ENCODE data around the gene C1R.
A peak's percentile ranks its signal among the peaks of the same experiment; 100 is the strongest.

Gene C1R

GRCh38 chr12:7128681-7129286 is 36.5 kb upstream of the C1R start, which contains the start of gene RBP5:
TSS of gene RBP5 (minus strand) at chr12:7128889. CDS start at chr12:7128775, 114 bp downstream.
- TF ChIP-seq EZH2phosphoT487 (IDR thresholded peaks at IDR 0.05; ENCODE audit: low read depth) (no peak), CTCF (IDR thresholded peaks at IDR 0.05; ENCODE audit: low read depth, low read length) (no peak)
- H3K9me3 ChIP-seq (ENCODE audit: insufficient read depth, low read length): no peaks in the 10 kb centered on the region
- H3K36me3 ChIP-seq (replicated peaks; ENCODE audit: low read depth, low read length): no peaks in the 10 kb centered on the region
- peaks cover 7% of the 10 kb centered on the region for H3K27me3 ChIP-seq (ENCODE audit: low read depth, low read length)
- H3K4me1 ChIP-seq (ENCODE audit: low read length): peaks cover 9% of the 10 kb centered on the region; the same call in 1 of the 2 replicates
- H3K9ac ChIP-seq (ENCODE audit: low read length): peak within 1 kb of the TSS; percentile 65
- no peaks in the 10 kb centered on the region for H4K20me1 ChIP-seq (ENCODE audit: insufficient read depth, low read length)
- peak within 1 kb of the TSS; percentile 94 for H3K4me2 ChIP-seq (ENCODE audit: low read length)
- H3K79me2 ChIP-seq (ENCODE audit: low read length): no peaks in the 10 kb centered on the region
- H3K27ac ChIP-seq (ENCODE audit: low read length): no peak within 1 kb of the TSS
- H2AFZ ChIP-seq (ENCODE audit: low read depth, low read length): peak within 1 kb of the TSS; percentile 83; the same call in 1 of the 2 replicates
- peak within 1 kb of the TSS; percentile 78 for H3K4me3 ChIP-seq (ENCODE audit: low read length)

- Histone ChIP-seq H3K36me3 (replicated peaks; ENCODE audit: low read depth, low read length) (no peaks in the 10 kb centered on the region), H3K27me3 (ENCODE audit: low read depth, low read length) (peaks cover 7% of the 10 kb centered on the region), H3K9me3 (ENCODE audit: insufficient read depth, low read length) (no peaks in the 10 kb centered on the region), H2AFZ (ENCODE audit: low read depth, low read length) (no peak overlapping the region), H3K4me3 (ENCODE audit: low read length) (no peak overlapping the region), H3K4me1 (ENCODE audit: low read length) (peaks cover 9% of the 10 kb centered on the region; the same call in 1 of the 2 replicates), H3K79me2 (ENCODE audit: low read length) (no peaks in the 10 kb centered on the region), H3K27ac (ENCODE audit: low read length) (no peak overlapping the region), H4K20me1 (ENCODE audit: insufficient read depth, low read length) (no peaks in the 10 kb centered on the region), H3K4me2 (ENCODE audit: low read length) (no peak overlapping the region), H3K9ac (ENCODE audit: low read length) (no peak overlapping the region)
- TF ChIP-seq CTCF (IDR thresholded peaks at IDR 0.05; ENCODE audit: low read depth, low read length) (no peak), EZH2phosphoT487 (IDR thresholded peaks at IDR 0.05; ENCODE audit: low read depth) (no peak)
Measured at GRCh38 chr12:7127916-7128626, 35.8 kb upstream of the C1R start.

- no peak for TF ChIP-seq EZH2phosphoT487 (IDR thresholded peaks at IDR 0.05; ENCODE audit: low read depth)
- TF ChIP-seq CTCF (IDR thresholded peaks at IDR 0.05; ENCODE audit: low read depth, low read length): no peak
- Histone ChIP-seq H3K4me3 (ENCODE audit: low read length) (no peak overlapping the region), H4K20me1 (ENCODE audit: insufficient read depth, low read length) (no peaks in the 10 kb centered on the region), H3K9ac (ENCODE audit: low read length) (no peak overlapping the region), H3K36me3 (replicated peaks; ENCODE audit: low read depth, low read length) (no peaks in the 10 kb centered on the region), H3K27me3 (ENCODE audit: low read depth, low read length) (peaks cover under 1% of the 10 kb centered on the region; the same call in 1 of the 2 replicates), H3K4me1 (ENCODE audit: low read length) (peaks cover 3% of the 10 kb centered on the region; the same call in 1 of the 2 replicates), H2AFZ (ENCODE audit: low read depth, low read length) (no peak overlapping the region), H3K4me2 (ENCODE audit: low read length) (no peak overlapping the region), H3K9me3 (ENCODE audit: insufficient read depth, low read length) (no peaks in the 10 kb centered on the region), H3K79me2 (ENCODE audit: low read length) (no peaks in the 10 kb centered on the region), H3K27ac (ENCODE audit: low read length) (no peak overlapping the region)
Measured at GRCh38 chr12:7125632-7126227, 33.5 kb upstream of the C1R start.
